TTC549 (cell line): ENCODE results near the gene PBXIP1.
A peak's percentile ranks its signal among the peaks of the same experiment; 100 is the strongest.

Source experiments
- FAIRE-seq: peaks from 2 replicates; lab custom pipeline; 2012; peaks lifted over from hg19 to GRCh38; lab: Jason Lieb, UNC

PBXIP1 gene

DNA sequence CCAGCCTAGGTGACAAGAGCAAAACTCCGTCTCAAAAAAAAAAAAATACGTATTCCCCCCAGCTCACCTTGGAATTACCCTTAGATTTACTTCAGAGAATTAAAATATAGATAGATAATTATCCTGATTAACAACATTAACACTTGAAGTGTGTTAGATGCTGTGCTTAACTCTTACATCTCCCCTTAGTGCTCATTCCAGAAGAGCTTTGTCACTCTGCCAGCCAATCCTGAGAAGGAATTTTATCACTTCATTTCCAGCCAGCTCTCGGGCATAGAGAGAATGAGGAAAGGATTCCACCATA is 16.3 kb upstream of the PBXIP1 start:
- no peak for FAIRE-seq

DNA sequence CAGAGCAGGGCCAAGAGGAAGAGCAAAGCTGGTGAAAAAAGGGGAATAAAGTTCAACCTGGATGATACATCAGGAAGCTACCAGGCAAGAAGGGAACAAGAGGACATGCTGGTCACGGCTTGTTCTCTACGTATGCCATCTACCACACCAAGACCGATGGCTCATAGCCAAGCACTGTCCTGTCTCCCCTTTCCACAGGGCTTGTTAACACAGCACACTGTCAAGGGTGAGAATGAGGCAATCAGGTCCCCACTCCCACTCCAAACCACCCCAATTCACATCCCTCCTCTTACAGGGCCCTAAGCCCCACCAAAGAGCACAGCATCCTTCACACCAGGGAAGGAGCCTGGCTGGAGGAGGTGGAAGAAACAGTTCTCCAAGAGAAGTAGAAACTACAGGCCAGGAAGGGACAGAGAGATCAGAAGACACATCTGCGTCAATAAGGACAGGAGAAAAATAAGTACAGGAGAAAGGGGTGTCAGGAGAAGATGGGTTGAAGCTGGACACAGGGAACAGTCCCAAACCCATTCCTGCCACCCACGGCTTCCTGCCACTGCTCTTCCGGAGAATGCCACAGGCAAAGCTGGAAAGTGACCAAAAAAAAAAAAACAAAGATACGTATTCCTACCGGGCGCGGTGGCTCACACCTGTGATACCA is 15.6 kb upstream of the PBXIP1 start:
- no peak for FAIRE-seq

DNA sequence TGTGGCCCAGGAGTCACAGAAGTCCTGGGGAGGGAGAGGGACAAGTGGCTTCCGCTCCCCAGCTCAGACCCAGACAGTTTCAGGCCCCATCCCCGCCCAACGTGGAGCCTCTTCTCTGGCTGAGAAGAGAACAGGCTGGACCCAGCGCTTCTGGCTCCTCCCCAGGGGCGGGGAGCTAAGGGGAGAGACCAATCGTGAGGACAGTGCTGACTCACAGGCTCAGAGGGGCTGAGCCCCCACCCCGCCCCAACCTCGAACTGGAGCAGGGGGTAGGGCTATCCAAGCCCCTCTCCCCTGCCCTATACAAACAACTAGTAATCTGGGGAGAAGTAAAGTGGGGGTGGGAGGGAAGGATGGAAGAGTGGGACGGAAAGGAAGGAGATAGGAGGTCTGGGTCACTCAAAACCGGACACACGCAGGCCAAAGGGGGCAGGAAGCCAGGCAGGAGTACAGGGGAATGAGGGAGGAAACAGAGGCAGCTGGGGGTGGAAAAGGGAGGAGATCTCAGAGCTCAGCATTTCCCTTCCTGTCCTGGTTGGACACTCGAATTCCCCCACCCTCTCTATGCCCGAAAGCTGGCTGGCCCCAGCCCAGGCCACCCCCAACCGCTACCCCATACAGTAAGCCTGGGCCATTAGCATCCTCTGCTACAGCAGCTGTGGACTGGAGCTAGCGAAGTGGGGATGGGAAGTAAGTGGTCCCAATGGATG is 14.9 kb upstream of the PBXIP1 start, which contains the start of gene SHC1:
TSS of gene SHC1 (minus strand) at position 117 of the 710 bp plus-strand sequence. CDS start 221 bp downstream, outside the sequence.
- peak; percentile 98 for FAIRE-seq

DNA sequence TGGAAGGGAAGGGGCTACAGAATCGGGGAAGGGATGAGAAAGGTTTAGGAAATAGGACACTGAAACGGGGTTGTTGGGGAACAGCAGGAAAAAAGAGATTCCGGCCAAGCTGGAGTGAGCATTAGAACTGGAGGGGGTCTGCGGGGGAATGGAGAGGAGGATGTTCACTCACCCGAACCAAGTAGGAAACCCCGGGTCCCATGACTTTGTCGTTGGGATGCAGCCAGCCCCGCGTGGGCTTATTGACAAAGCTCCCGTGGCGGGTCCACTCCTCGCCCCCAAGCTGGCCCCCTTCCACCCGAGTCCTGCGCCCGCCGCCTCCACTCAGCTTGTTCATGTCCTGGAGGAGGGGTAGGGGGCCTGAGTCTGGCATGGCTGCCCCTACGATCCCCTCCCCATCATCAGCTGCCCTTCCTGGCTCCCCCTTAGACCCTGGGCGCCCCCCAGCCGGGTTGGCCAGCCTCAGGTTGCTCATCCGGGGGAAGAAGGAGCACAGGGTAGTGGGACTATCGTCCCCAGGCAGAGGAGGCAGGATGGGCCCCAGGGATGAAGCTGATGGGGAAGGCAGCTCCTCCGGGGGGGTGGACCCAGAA is 14.1 kb upstream of the PBXIP1 start:
- FAIRE-seq: no peak

DNA sequence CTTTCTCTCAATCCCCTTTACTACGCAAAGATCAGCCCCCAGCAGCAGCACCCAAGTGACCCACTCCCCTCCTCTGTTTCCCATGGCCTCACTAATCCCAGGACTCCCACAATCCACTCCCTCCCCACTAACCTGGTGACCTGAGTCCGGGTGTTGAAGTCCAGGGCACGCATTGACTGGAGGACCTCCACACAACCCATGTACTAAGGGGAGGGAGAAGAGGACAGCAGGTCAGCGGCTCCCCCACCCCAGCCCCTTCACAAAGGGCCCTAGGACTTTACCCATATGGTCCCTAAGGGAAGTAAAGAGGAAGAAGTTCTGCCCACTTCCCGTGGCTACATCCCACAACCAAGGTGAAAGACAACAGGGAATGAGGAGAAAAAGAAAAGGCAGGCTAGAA is 13.3 kb upstream of the PBXIP1 start:
- FAIRE-seq: no peak

DNA sequence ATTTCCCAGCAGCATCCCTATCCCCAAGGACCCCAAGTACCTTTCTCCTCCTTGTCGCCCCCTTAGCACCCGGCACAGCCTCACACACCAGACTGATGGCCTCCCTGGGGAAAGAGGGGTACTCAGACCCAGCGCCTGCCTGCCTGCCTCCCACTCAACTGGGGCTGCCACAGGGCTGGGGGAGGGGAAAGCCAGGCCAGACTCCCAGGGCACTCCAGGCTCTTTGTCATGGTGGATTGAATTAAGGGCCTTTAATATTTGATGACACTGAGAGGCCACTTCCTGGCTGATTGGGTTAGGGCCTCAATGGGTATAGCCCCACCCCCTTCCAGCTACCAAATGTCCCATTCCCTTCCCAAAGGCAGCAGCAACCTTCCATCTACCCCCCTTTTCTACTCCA is 12.8 kb upstream of the PBXIP1 start:
- FAIRE-seq: no peak

DNA sequence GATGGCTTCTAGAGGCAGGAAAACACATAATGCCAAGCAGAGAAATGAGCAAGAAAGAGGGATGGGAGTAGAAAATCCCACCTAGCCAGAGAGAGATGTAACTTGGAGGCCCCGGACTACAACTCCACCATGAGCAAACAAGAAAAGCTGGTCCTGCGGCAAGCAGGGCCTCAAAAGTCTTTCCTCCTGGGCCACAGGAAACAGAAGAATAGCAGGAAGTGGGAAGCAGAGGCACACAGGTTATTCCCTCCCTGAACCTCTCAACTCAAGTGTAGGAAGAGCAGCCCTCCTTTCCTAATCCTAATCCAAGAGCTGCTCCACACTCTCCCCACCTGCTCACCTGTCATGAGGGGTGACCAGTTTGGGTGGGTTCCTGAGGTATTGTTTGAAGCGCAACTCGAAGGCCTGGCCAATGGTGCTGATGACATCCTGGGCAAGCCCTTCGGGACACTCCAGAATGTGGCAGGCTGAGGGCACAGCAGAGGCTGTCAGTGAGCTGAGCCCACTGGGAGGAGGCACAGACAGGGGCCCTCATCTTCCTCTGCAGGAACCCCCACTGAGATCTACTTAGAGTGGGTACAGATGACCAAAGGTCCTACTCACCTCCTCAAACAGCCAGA is 11.5 kb upstream of the PBXIP1 start:
- FAIRE-seq: no peak

DNA sequence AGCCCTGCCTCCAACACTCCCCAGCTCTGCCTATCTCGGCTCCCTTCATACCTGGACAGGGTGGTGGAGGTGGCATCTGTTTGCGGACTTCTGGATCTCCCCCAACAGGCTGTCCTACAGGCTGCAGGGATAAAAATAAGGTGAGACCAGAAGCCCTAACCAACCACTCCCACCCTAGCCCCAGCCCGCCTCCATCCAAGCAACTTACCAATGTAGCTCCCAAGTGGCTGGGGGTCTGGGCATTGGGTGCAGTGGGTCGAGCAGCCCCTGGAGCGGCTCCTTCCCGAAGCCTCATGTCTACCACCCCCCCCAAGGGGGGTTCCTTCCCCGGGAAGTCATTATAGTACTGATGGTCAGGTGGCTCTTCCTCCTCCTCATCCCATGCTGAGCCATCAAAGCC is 10.2 kb upstream of the PBXIP1 start:
- no peak for FAIRE-seq

DNA sequence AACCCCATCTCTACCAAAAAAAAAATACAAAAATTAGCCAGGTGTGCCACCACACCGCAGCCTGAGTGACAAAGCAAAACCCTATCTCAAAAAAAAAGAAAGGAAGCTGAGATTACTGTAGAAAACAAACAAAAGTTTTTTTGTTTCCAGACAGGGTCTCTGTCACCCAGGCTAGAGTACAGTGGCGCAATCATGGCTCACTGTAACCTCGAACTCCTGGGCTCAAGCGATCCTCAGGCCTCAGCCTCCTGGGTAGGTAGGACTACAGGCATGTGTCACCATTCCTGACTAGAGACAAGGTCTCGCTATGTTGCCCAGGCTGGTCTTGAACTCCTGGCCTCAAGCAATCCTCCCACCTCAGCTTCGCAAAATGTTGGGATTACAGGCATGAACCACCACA is 8.5 kb upstream of the PBXIP1 start:
- no peak for FAIRE-seq

DNA sequence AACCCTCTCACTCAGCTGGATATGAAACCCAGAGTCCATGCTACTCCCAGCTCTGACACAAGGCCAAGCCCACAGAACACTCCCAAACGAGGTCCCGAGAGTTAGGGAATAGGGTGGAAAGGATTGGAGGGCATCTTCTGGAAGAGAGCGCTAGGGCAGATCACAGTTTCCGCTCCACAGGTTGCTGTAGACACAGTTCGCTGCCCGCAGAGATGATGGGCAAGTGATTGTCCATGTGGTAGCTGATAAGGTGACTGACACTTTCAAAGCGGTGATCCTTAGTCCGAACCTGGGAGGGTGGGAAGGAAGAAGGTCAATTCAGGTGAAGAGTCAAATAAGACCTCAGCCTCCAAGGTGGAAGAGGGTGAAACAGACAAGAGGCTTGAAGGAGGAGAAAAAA is 7.7 kb upstream of the PBXIP1 start:
- no peak for FAIRE-seq

DNA sequence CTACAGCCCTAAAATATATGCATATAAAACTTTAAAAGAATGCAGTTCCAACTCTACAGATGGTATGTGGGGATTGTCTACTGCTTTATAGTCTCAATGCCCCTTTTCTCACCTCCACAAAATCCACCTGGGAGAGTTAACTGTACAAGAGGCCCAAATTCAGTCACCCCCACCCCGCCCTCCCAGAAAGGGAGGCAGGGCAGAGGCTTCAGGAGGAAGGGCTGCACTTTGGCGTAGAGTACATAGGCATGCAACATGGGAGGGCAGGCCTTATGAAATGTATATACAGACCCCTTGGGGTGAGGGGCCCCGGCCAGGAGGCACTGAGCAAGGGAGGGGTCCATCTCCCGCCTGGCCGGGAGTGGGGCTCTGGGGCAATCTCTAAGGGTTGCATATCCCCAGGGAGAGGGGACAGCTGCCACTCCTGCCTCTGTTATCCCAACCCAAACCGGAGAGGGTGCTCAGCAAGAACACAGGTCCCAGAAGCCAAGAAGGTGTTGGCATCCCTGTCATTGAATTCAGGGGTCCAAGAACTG is 7.0 kb upstream of the PBXIP1 start:
- no peak for FAIRE-seq

DNA sequence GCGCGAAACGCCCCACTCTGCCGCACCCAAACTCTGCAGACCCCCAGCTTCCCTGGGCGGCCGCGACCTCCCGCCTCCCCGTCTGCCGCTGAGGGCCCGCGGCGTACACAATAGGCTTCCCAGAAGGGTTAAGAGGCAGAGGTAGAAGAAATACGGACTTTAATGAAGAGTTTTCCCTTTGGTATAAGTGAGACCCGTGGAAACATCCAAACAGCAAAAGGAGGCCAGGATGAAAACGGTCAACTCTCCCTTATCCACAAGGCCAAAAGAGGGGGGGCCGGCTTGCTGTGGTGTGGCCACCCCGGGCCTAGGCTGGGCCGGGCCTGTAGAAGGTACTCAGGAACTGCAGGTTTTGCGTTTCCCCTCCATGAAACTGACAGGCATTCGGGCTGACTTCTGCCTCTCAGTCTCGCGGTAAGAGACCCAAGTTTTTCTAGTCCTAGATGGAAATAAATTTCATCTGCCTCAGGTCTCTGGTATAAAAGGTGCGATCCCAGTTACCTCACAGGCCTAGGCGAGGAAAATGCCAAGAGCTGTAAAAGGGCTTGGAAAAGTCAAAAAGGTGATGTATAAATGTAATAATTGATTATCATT is 6.4 kb upstream of the PBXIP1 start:
- no peak for FAIRE-seq

DNA sequence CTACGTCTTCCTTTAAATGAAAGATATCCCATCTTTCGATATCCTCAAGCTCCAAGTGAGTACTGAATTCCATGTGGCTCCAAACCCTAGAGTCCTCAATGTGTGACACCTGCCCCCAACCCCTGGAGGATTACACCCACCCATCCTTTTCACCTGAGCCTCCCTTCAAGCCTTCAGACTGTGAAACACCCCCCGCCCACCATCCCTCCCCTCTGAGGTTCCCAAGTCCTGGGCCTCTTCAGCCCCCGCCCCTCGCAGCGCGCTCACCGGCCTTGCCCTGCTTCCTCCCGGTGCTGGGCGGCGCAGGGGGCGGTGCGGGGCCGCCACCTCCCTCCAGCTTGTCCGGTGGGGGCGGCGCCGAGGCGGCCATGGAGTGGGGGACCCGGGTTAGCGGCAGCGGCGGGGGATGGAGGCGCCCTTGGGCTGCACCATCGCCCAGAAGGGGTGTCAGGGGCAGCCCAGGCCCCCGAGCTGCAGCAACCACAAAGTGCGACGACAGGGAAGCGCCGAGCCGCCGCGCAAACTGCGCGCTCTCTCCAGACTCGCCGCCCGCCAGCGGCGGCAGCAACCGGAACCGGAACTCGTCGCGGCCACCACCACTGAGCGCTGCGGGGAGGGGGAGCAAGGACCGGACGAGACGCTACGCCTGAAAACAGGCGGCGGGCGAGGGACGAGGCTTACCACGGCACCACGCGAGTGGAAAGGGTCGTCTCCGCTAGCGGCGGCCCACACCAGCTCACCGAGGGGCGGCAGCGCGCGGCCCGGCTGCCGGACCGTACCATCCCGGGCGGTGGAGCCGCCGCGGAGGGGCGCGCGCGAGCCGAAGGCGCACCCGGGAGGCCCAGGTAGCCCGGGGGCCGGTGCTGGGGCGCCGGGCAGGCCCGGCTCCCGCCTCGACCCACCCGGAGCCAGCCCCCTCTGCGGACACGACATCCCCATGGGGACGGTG is 5.6 kb upstream of the PBXIP1 start, which contains the start of gene PYGO2:
TSS of gene PYGO2 (minus strand) at position 576 of the 949 bp plus-strand sequence. CDS start at position 370, 206 bp downstream.
- no peak for FAIRE-seq

DNA sequence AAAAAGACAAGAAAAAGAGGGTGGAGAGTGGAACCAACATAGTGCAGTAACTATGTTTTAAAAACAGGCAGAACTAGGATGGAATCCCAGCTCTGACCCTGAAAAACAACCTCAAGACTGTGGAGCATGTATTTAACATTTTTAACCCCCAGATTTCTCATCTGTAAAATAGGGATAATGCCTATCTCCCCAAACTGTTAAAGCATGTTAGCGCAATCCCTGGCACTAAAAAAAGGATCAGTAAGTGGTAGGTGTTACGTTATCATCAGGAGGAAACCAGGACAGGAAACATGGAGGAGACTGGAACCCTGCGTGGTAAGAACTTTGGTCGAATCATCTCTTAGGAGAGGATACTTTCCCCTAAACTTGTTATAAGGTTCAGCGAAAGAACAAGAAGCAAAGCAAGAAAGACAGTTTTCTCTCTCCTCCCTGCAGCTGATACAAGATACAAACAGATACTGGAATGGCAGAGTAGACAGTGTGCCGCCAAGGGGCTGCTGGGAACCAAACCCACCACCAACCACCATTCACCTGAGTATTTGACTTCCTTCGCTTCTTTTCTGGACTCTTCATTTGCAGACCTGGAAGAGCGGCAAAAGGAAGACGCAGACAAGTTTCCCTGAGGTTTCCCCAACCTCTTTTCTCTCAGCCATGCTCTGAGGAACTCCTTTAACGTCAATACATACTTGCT is 4.7 kb upstream of the PBXIP1 start:
- FAIRE-seq: no peak

DNA sequence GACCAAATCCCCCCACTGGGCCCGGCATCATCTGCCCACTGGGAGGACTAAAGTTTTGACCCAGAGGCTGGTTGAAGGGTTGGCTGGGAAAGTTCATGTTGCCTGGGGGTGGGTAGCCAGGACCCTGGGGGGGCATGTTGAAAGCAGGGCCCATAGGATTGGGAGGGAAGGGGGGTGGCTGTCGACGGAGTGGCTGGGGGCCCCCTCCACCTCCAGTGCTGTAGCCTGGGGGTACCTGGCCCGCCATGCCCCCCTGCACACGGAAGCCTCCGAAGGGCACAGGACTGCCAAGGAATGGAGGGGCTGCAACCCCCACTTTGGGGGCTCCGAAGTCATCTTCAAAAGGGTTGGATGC is 3.5 kb upstream of the PBXIP1 start:
- FAIRE-seq: no peak

DNA sequence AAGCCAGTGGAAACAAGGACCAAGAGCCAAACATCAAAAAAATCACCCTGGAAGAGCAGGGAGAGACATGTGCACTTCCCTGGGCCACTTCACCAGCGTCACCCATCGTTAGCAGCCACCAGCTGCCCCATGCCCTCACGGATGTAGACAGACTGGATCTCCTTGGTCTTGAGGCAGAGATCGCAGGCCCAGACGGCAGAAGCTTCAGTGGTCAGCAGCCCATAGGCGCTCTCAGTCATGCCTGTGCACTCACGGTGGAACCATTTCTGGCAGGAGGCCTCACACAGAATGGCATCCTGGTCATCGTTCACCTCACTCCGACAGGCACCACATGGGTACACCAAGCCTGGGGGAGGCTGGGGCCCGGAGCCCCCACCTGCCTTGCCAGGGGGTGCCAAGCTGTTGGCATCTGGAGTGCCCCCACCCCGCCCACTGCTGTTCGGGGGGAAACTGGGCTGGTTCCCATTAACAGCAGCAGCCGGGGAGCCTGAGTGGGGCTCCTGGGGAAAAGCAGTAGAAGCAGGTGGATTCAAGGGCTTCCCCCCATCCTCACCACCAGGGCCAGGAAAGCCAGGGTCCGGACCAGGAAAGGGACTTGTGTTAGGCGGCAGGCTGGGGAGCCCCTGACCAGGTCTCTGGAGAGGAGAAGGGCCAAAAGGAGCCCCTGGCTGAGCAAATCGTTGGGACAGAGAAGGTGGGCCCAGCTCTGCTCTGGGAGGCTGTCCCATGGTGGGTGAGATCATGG is 3.0 kb upstream of the PBXIP1 start:
- no peak for FAIRE-seq

DNA sequence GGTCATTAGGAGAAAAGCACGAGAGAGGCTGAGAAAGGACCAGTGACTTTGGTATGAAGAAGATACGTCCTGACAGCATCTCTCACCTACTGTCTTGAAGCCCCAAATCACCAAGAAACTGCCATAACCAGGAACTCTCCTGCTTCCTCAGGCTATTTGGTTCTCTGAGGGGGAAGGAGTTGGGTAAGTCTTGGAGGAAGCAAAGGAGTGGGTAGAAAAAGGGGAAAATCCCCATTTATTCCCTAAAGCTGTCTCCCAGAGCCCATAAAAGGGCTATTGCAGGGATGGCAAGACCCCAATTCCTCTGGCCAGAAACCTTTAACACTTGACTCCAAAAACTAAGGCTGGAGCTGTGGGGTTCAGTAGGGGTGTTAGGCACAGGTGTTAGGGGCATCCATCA is 2.1 kb upstream of the PBXIP1 start:
- no peak for FAIRE-seq

DNA sequence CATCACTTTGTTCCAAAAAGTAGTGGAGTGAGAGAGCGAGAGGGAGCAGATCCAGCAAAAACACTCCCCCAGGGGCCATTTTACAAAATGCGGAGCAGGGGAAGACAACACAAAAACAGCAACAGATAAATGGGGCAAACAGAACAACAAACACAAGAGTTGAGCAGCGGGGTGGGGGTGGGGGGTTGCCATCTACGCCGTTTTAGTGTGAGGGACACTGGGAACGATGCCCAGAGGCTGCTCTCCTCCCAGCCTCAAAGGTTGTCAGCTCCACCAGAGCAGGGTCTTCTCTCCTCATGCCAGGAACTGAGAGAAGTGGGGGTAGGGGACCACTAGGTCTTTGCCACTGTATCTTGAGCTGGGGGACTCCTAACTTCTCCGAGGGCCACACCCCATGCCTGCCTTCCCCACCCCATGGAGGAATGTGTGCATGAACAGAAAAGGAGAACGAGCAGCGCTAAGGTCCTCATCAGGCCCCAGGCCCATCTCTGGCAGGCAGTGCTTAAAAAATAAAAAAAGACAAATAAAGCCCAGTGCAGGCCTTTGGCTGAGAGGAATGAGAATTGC is 1.3 kb upstream of the PBXIP1 start:
- FAIRE-seq: no peak

DNA sequence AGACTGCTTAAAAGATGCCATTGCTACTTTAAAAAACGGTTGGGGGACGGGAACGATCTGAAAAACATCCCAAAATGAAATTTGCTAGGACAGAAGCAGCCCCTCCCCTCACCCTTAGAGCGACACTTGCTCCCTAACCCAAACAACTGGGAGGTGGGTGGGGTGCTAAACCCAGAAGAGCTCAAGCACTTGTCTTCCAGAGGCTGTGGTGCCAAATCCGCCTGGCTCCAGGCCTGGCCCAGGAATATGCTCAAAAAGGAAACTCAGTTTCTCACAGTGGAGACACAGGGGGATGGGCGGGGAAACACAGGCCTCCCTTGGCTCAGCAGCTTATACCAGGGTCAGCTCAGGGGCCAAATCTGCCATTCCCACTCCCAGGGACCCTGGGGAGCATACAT is 644 bp upstream of the PBXIP1 start:
- FAIRE-seq: no peak
